HepG2 (cell line): ENCODE results near the gene ATP6V1G2. TPM values are rescaled to one million over a fixed set of nuclear protein-coding genes. Genes with fewer than 3 reads are reported as not detected.

Source experiments
- BRCA1 ChIP-seq: sonication (generic); formaldehyde crosslinking; IDR thresholded peaks from 2 replicates; pipeline ENCODE4 v1.4.0; 2020; ENCODE audit warnings: missing genetic modification reagents
- CERS6 ChIP-seq: sonication (generic); formaldehyde crosslinking; IDR thresholded peaks from 2 replicates; pipeline ENCODE4 v1.5.0; 2020; ENCODE audit warnings: missing genetic modification reagents
- IRF9 ChIP-seq: sonication (generic); formaldehyde crosslinking; IDR thresholded peaks from 2 replicates; pipeline ENCODE4 v1.8.0; 2022; ENCODE audit warnings: missing genetic modification reagents, mild to moderate bottlenecking, borderline replicate concordance
- KLF15 ChIP-seq: sonication (generic); formaldehyde crosslinking; IDR thresholded peaks from 2 replicates; pipeline ENCODE4 v1.8.1; 2023; ENCODE audit warnings: borderline replicate concordance, mild to moderate bottlenecking, inconsistent platforms, missing genetic modification reagents, mixed read lengths
- LRRFIP1 ChIP-seq: sonication (generic); formaldehyde crosslinking; conservative IDR thresholded peaks from 2 replicates; pipeline ENCODE4 v1.4.0; 2020; ENCODE audit warnings: missing genetic modification reagents
- MIER3 ChIP-seq: IDR thresholded peaks from 2 replicates; pipeline ENCODE4 v1.6.1; 2016; ENCODE audit warnings: missing compliant biosample characterization, borderline replicate concordance
- NR3C1 ChIP-seq: sonication (generic); formaldehyde crosslinking; IDR thresholded peaks from 2 replicates; pipeline ENCODE4 v1.4.0; 2020; ENCODE audit warnings: missing genetic modification reagents
- PREB ChIP-seq: sonication (generic); formaldehyde crosslinking; IDR thresholded peaks from 2 replicates; pipeline ENCODE4 v1.4.0; 2020; ENCODE audit warnings: missing genetic modification reagents
- TMF1 ChIP-seq: sonication (generic); formaldehyde crosslinking; IDR thresholded peaks from 2 replicates; pipeline ENCODE4 v1.8.1; 2022; ENCODE audit warnings: low read depth, missing genetic modification reagents
- YEATS2 ChIP-seq: sonication (generic); formaldehyde crosslinking; IDR thresholded peaks from 2 replicates; pipeline ENCODE4 v1.4.0; 2020; ENCODE audit warnings: missing genetic modification reagents, borderline replicate concordance
- ZNF160 ChIP-seq: sonication (generic); formaldehyde crosslinking; IDR thresholded peaks from 2 replicates; pipeline ENCODE4 v1.8.0; 2022; ENCODE audit warnings: mild to moderate bottlenecking, inconsistent platforms, missing genetic modification reagents
- ZNF274 ChIP-seq: sonication (generic); formaldehyde crosslinking; IDR thresholded peaks from 2 replicates; pipeline ENCODE4 v1.5.1; 2020; ENCODE audit warnings: mild to moderate bottlenecking, missing genetic modification reagents
- ZNF281 ChIP-seq: sonication (generic); formaldehyde crosslinking; IDR thresholded peaks from 2 replicates; pipeline ENCODE4 v1.4.0; 2020; ENCODE audit warnings: missing genetic modification reagents, borderline replicate concordance
- ZNF431 ChIP-seq: sonication (generic); formaldehyde crosslinking; IDR thresholded peaks from 2 replicates; pipeline ENCODE4 v1.9.0; 2022; ENCODE audit warnings: missing genetic modification reagents, low read depth, mild to moderate bottlenecking, borderline replicate concordance
- ZNF570 ChIP-seq: sonication (generic); formaldehyde crosslinking; IDR thresholded peaks from 2 replicates; pipeline ENCODE4 v1.4.0; 2020; ENCODE audit warnings: mild to moderate bottlenecking, missing genetic modification reagents, borderline replicate concordance
- ZNF615 ChIP-seq: sonication (generic); formaldehyde crosslinking; IDR thresholded peaks from 2 replicates; pipeline ENCODE4 v1.5.0; 2020; ENCODE audit warnings: mild to moderate bottlenecking, missing genetic modification reagents, borderline replicate concordance
- ZNF724P ChIP-seq: sonication (generic); formaldehyde crosslinking; IDR thresholded peaks from 2 replicates; pipeline ENCODE4 v1.8.0; 2022; ENCODE audit warnings: missing genetic modification reagents, borderline replicate concordance
- ZNF839 ChIP-seq: sonication (generic); formaldehyde crosslinking; IDR thresholded peaks from 2 replicates; pipeline ENCODE4 v1.4.0; 2020; ENCODE audit warnings: missing genetic modification reagents, mild to moderate bottlenecking, borderline replicate concordance
- polyA plus RNA-seq, 8 experiments: library from polyadenylated mRNA; depleted of rRNA in 3 of 8; stranded (reverse) in 7 of 8; unstranded in 1 of 8; fragments of >200 nt; fragmentation: Illumina TruSeq in 4 of 8; extraction: Trizol in 4 of 8; gene quantifications; 2 replicates each; pipeline versions ENCODE4 v1.2.1 to v1.2.3, GENCODE V29; 2011 to 2016; ENCODE audit warnings: low read depth in 4 of 8, missing spikeins in 1 of 8, mixed read lengths in 1 of 8; ENCODE audit not compliant: insufficient read depth in 1 of 8
- total RNA-seq, 5 experiments: library from RNA; depleted of rRNA; stranded (reverse); fragments of >200 nt; fragmentation: Illumina TruSeq; extraction: Trizol; gene quantifications; 2 replicates each; pipeline ENCODE4 v1.2.3, GENCODE V29; 2016; ENCODE audit warnings: low read depth in 1 of 5

ATP6V1G2 gene
- total and polyA plus RNA-seq, 2 of the 13 experiments (the other 11 are each of a cell fraction or from before 2014, with no cell fraction given): 0.27 to 0.83 TPM

GRCh38 chr6:31541658-31542521, 4.5 kb downstream of the ATP6V1G2 start, which contains the start of gene DDX39B (continued):
- TF ChIP-seq MIER3 (CRISPR knock-in tag) (no peak; the same call in 1 of the 2 replicates), LRRFIP1 (CRISPR knock-in tag) (peak; percentile 74; the same call in 1 of the 2 replicates), KLF15 (CRISPR knock-in tag) (peak; percentile 56; the same call in 1 of the 2 replicates), NR3C1 (CRISPR knock-in tag) (no peak), ZNF431 (0 out of 2 replicates have a peak, but pooled peaks have one; percentile 34), CERS6 (CRISPR knock-in tag) (0 out of 2 replicates have a peak, but pooled peaks have one; percentile 14), PREB (CRISPR knock-in tag) (peak; percentile 45; the same call in 1 of the 2 replicates), ZNF160 (CRISPR knock-in tag) (peak; percentile 82; the same call in 1 of the 2 replicates), ZNF281 (CRISPR knock-in tag) (peak; percentile 46; the same call in 1 of the 2 replicates), BRCA1 (CRISPR knock-in tag) (no peak; the same call in 1 of the 2 replicates), ZNF274 (CRISPR knock-in tag) (peak; percentile 63), ZNF839 (CRISPR knock-in tag) (peak; percentile 96), ZNF615 (CRISPR knock-in tag) (peak; percentile 81; the same call in 1 of the 2 replicates), IRF9 (CRISPR knock-in tag) (peak; percentile 93; the same call in 1 of the 2 replicates), ZNF724P (no peak), YEATS2 (peak; percentile 100), ZNF570 (CRISPR knock-in tag) (0 out of 2 replicates have a peak, but pooled peaks have one; percentile 38), TMF1 (CRISPR knock-in tag) (peak; percentile 43)
